Skeletal muscle tissue (tissue), 4 donors: ENCODE measurements around the gene NLE1. TPM values are rescaled to one million over a fixed set of nuclear protein-coding genes. Genes with fewer than 3 reads are reported as not detected.
A peak's percentile ranks its signal among the peaks of the same experiment; 100 is the strongest.
"Not testable (repeated sequence)": the region's sequence is repeated elsewhere in the genome, so short reads cannot be mapped to it uniquely, and the experiment has no call there.

Experiments
- H3K27ac ChIP-seq: one replicate; pipeline ENCODE4 v1.7.0; 2013; ENCODE audit warnings: mild to moderate bottlenecking, low read depth, low read length, inconsistent platforms
- H3K27me3 ChIP-seq, 3 donors: one replicate each; pipeline ENCODE4 v1.7.0; 2013; ENCODE audit warnings: low read length in 3 of 3; ENCODE audit not compliant: control insufficient read depth in 3 of 3, insufficient read depth in 3 of 3
- H3K36me3 ChIP-seq, 3 donors: one replicate each; pipeline ENCODE4 v1.7.0; 2013; ENCODE audit warnings: low read length in 3 of 3; ENCODE audit not compliant: control insufficient read depth in 3 of 3, insufficient read depth in 3 of 3
- H3K4me1 ChIP-seq, 3 donors: one replicate each; pipeline ENCODE4 v1.7.0; 2013; ENCODE audit warnings: low read length in 3 of 3, mild to moderate bottlenecking in 3 of 3; ENCODE audit not compliant: control insufficient read depth in 3 of 3, insufficient read depth in 3 of 3
- H3K4me3 ChIP-seq, 3 donors: one replicate each; pipeline ENCODE4 v1.7.0; 2013; ENCODE audit warnings: low read length in 3 of 3
- H3K9ac ChIP-seq, 3 donors: one replicate each; pipeline ENCODE4 v1.7.0; 2013; ENCODE audit warnings: low read length in 3 of 3, mild to moderate bottlenecking in 3 of 3, moderate library complexity in 2 of 3, low read depth in 1 of 3
- H3K9me3 ChIP-seq, 3 donors: one replicate each; pipeline ENCODE4 v1.7.0; 2013; ENCODE audit warnings: low read length in 3 of 3; ENCODE audit not compliant: control insufficient read depth in 3 of 3
- total RNA-seq: library from RNA; depleted of rRNA; stranded (reverse); fragments of >200 nt; gene quantifications from one replicate; pipeline ENCODE4 v1.2.3, GENCODE V29; 2014
- donor health status: Osteomylitis.

NLE1 gene
- total RNA-seq, 1 donor from 2014 or later, result 13.6 TPM

GRCh38 chr17:35090707-35091106, 51.4 kb downstream of the NLE1 start:
- not testable (repeated sequence) for H3K4me3 ChIP-seq, H3K27ac ChIP-seq, H3K36me3 ChIP-seq, H3K27me3 ChIP-seq, H3K9ac ChIP-seq, H3K9me3 ChIP-seq
- peaks cover 11 to 21% (median 13%) of the 10 kb centered on the region in 3 donors for H3K4me1 ChIP-seq

DNA sequence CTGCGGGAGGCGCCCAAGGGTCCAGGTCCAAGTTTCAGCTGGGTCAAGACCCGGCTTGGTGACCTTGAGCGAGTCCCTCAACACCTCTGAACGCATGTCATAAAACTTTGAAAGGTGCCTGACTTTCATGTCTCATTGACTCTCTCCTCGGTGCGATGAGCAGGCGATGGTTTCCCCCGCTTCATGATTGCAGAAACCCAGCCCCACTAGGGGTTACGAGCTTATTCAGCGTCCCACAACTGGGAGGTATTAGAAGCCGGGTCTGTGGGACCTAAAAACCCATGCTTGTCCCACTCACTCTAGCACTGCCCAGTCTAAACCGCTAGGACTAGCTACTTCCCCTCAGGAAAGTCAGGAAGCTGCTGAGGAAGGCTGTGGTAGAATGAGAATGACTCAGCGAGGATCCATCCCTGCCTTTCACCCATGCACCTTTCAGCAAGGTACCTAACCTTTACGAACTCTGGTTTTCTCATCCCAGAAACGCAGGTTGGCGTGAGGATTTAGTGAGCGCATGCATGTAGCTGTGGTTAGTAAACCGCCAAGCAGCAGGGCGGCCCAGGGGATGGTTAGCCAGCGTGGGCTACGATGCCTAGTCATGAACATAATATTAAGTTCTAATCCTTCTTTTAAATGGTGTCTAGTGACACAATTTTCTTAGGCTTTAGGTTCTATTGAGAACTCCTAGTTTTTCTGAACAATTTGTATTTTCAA, 52.4 kb downstream of the NLE1 start:
- peaks cover 0 to 2% (median 0%) of the 10 kb centered on the region in 3 donors for H3K36me3 ChIP-seq
- peak overlapping the region; percentile 52 to 76 (median 69) for H3K4me3 ChIP-seq
- no peaks in the 10 kb centered on the region for H3K9me3 ChIP-seq
- H3K4me1 ChIP-seq, result peaks cover 11 to 21% (median 13%) of the 10 kb centered on the region in 3 donors
- peak overlapping the region; percentile 60 for H3K27ac ChIP-seq
- H3K9ac ChIP-seq, result peak overlapping the region; percentile 69 to 81 (median 79)
- no peaks in the 10 kb centered on the region for H3K27me3 ChIP-seq

- Histone ChIP-seq H3K27me3 (no peaks in the 10 kb centered on the region), H3K36me3 (no peaks in the 10 kb centered on the region), H3K4me1 (peaks cover 11 to 21% (median 13%) of the 10 kb centered on the region in 3 donors), H3K9me3 (no peaks in the 10 kb centered on the region), H3K4me3 (peak overlapping the region; percentile 86 to 90 (median 87)), H3K27ac (peak overlapping the region; percentile 60), H3K9ac (peak overlapping the region; percentile 82 to 85 (median 84))
These were observed 53.1 kb downstream of the NLE1 start for GRCh38 chr17:35088881-35089585.

- Histone ChIP-seq H3K4me3 (peak overlapping the region; percentile 86 to 90 (median 87)), H3K9me3 (no peaks in the 10 kb centered on the region), H3K9ac (peak overlapping the region; percentile 82 to 85 (median 84)), H3K27me3 (no peaks in the 10 kb centered on the region), H3K36me3 (no peaks in the 10 kb centered on the region), H3K4me1 (peaks cover 11 to 21% (median 13%) of the 10 kb centered on the region in 3 donors), H3K27ac (peak overlapping the region; percentile 45)
These were observed 53.7 kb downstream of the NLE1 start for GRCh38 chr17:35088356-35088880.

DNA sequence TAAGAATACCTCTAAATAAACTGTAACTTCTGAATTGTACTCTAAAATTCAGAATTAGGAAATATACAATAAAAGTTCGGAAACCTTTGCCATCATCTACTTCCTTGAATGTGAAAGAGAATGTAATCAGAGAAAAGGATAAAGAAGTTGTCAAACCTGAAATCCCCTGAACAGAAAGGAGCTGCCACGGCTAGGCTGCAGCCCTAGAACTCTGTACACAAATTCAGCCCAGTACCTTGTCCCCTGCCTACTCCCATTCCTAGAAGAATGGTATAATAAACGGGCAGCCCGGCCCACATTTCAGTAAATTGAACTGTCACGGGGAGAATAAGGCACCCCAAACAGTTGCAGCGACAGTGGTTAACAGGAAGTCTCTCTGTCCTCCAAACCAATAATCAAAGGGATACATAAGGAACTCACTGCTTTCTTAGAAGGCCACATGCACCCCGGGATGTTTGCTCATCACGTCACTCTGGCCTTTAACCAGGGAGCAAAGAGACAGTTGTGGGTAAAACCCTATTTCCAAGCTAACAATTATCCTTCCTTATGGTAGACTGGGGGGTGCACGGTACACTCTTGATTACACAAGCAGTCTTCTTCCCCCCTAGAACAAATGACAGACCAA, 54.3 kb downstream of the NLE1 start:
- Histone ChIP-seq H3K9ac (peak overlapping the region; percentile 82 to 85 (median 84)), H3K9me3 (no peaks in the 10 kb centered on the region), H3K27me3 (no peaks in the 10 kb centered on the region), H3K36me3 (no peaks in the 10 kb centered on the region), H3K4me1 (peaks cover 11 to 21% (median 13%) of the 10 kb centered on the region in 3 donors), H3K4me3 (peak overlapping the region; percentile 86 to 90 (median 87)), H3K27ac (peak overlapping the region; percentile 45)

DNA sequence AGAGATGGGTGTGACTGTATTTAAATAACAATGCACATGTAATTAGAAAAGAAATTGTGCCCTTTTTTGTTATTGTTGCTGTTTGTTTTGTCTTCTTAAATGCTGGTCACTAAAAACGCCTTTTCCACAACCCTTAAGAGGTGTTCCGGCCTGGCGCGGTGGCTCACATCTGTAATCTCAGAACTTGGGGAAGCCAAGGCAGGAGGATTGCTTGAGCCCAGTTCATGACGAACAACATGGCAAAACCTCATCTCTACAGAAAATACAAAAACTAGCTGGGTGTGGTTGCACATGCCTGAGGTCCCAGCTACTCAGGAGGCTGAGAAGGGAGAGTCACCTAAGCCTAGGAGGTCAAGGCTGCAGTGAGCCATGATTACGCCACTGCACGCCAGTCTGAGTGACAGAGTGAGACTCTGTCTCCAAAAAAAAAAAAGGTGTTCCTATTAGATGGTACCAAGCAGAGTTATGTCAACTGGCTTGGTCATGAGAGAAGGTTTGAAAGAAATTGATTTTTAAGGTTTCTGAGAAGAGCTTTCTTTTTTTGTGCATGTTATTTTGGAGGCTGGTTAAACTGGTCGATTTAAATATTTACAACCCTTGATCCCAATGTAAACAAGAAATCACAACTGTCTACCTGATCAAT, 55.1 kb downstream of the NLE1 start:
- no peaks in the 10 kb centered on the region for H3K36me3 ChIP-seq
- H3K4me3 ChIP-seq, result no peak overlapping the region
- H3K9ac ChIP-seq, result no peak overlapping the region
- no peaks in the 10 kb centered on the region for H3K27me3 ChIP-seq
- H3K4me1 ChIP-seq, result peaks cover 11 to 21% (median 13%) of the 10 kb centered on the region in 3 donors
- no peaks in the 10 kb centered on the region for H3K9me3 ChIP-seq
- H3K27ac ChIP-seq, result no peak overlapping the region

DNA sequence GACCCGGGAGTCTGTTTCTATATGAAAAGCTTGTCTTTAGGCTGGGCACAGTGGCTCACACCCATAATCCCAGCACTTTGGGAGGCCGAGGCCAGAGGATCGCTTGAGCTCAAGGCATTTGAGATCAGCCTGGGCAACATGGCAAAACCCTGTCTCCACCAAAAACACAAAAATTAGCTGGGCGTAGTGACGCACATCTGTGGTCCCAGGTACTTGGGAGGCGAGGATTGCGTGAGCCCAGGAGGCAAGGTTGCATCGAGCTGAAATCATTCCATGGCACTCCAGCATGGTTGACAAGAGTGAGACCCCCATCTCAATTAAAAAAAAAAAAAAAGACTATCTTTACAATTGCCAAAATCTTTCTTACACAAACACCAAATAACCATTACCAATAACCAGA, 55.9 kb downstream of the NLE1 start:
- H3K36me3 ChIP-seq, result no peaks in the 10 kb centered on the region
- peaks cover 11 to 21% (median 13%) of the 10 kb centered on the region in 3 donors for H3K4me1 ChIP-seq
- no peak overlapping the region for H3K4me3 ChIP-seq
- no peaks in the 10 kb centered on the region for H3K9me3 ChIP-seq
- no peak overlapping the region for H3K27ac ChIP-seq
- no peaks in the 10 kb centered on the region for H3K27me3 ChIP-seq
- no peak overlapping the region for H3K9ac ChIP-seq

GRCh38 chr17:35084987-35085386, 57.1 kb downstream of the NLE1 start:
- H3K27me3 ChIP-seq, result no peaks in the 10 kb centered on the region
- no peak overlapping the region for H3K27ac ChIP-seq
- H3K9ac ChIP-seq, result no peak overlapping the region
- H3K4me3 ChIP-seq, result no peak overlapping the region
- H3K9me3 ChIP-seq, result no peaks in the 10 kb centered on the region
- H3K36me3 ChIP-seq, result no peaks in the 10 kb centered on the region
- H3K4me1 ChIP-seq, result peaks cover 11 to 21% (median 13%) of the 10 kb centered on the region in 3 donors

- no peaks in the 10 kb centered on the region for H3K9me3 ChIP-seq
- H3K9ac ChIP-seq, result no peak overlapping the region
- H3K4me3 ChIP-seq, result no peak overlapping the region
- H3K27me3 ChIP-seq, result no peaks in the 10 kb centered on the region
- no peak overlapping the region for H3K27ac ChIP-seq
- H3K4me1 ChIP-seq, result peaks cover 3 to 9% (median 6%) of the 10 kb centered on the region in 3 donors
- no peaks in the 10 kb centered on the region for H3K36me3 ChIP-seq
These were observed 59.0 kb downstream of the NLE1 start for GRCh38 chr17:35083071-35083470.
